ENCODE data around the gene SORCS2.

The SORCS2 gene

GRCh38 chr4:7768736-7769135 is 576.4 kb downstream of the SORCS2 start:
- CTCF ChIA-PET: interaction anchor here (0.6 to 3.4 kb wide), 7 partner anchors 10 to 414 kb away, joined by 3 to 26 read pairs (median 5); no protein-coding TSS in a partner anchor
- Histone ChIP-seq H3K27me3 (replicated peaks in 2 of 5; ENCODE audit: control insufficient read depth in 4 of 5, insufficient read depth in 5 of 5, low read length in 4 of 5) (peaks cover 0 to 59% (median 2%) of the 10 kb centered on the region in 5 experiments), H3K27ac (ENCODE audit: insufficient read depth in 1 of 2, low read depth in 1 of 2, low read length in 2 of 2, poor library complexity in 1 of 2, severe bottlenecking in 2 of 2) (no peak overlapping the region), H3K4me3 (ENCODE audit: control insufficient read depth in 1 of 7, extremely low read depth in 1 of 7, insufficient read depth in 4 of 7, low read depth in 2 of 7, low read length in 6 of 7) (no peak overlapping the region), H3K36me3 (ENCODE audit: control insufficient read depth in 4 of 4, insufficient read depth in 4 of 4, low read length in 3 of 4) (no peaks in the 10 kb centered on the region), H3K4me1 (ENCODE audit: control extremely low read depth in 1 of 4, control insufficient read depth in 4 of 4, insufficient read depth in 4 of 4, low read length in 3 of 4) (peaks cover 0 to 6% (median 0%) of the 10 kb centered on the region in 4 experiments), H3K9me3 (ENCODE audit: control extremely low read depth in 1 of 5, control insufficient read depth in 4 of 5, insufficient read depth in 2 of 5, low read depth in 1 of 5, low read length in 4 of 5) (no peaks in the 10 kb centered on the region)
- no peak for DNase-seq
- WGBS (ENCODE audit: insufficient coverage): 93% methylated on average over 16 of the region's 16 CpGs
- POLR2A ChIA-PET: no interaction called here

GRCh38 chr4:7769396-7770223 is 577.3 kb downstream of the SORCS2 start:
- no peak overlapping the region for H3K27ac ChIP-seq (ENCODE audit: insufficient read depth in 1 of 2, low read depth in 1 of 2, low read length in 2 of 2, poor library complexity in 1 of 2, severe bottlenecking in 2 of 2)
- no peak overlapping the region for H3K4me3 ChIP-seq (ENCODE audit: control insufficient read depth in 1 of 7, extremely low read depth in 1 of 7, insufficient read depth in 4 of 7, low read depth in 2 of 7, low read length in 6 of 7)
- CTCF ChIA-PET: interaction anchor here (0.8 to 3.4 kb wide), 10 partner anchors 9 to 219 kb away, joined by 3 to 26 read pairs (median 8); no protein-coding TSS in a partner anchor
- peaks cover 0 to 63% (median 2%) of the 10 kb centered on the region in 5 experiments for H3K27me3 ChIP-seq (replicated peaks in 2 of 5; ENCODE audit: control insufficient read depth in 4 of 5, insufficient read depth in 5 of 5, low read length in 4 of 5)
- peaks cover 0 to 6% (median 0%) of the 10 kb centered on the region in 4 experiments for H3K4me1 ChIP-seq (ENCODE audit: control extremely low read depth in 1 of 4, control insufficient read depth in 4 of 4, insufficient read depth in 4 of 4, low read length in 3 of 4)
- H3K36me3 ChIP-seq (ENCODE audit: control insufficient read depth in 4 of 4, insufficient read depth in 4 of 4, low read length in 3 of 4): no peaks in the 10 kb centered on the region
- DNase-seq: no peak
- POLR2A ChIA-PET: no interaction called here
- WGBS (ENCODE audit: insufficient coverage): 85% methylated on average over 14 of the region's 20 CpGs
- no peaks in the 10 kb centered on the region for H3K9me3 ChIP-seq (ENCODE audit: control extremely low read depth in 1 of 5, control insufficient read depth in 4 of 5, insufficient read depth in 2 of 5, low read depth in 1 of 5, low read length in 4 of 5)

- DNase-seq: peak; percentile 18 to 40 (median 28)
- no peak overlapping the region for H3K27ac ChIP-seq (ENCODE audit: insufficient read depth in 1 of 2, low read depth in 1 of 2, low read length in 2 of 2, poor library complexity in 1 of 2, severe bottlenecking in 2 of 2)
- H3K4me3 ChIP-seq (ENCODE audit: control insufficient read depth in 1 of 7, extremely low read depth in 1 of 7, insufficient read depth in 4 of 7, low read depth in 2 of 7, low read length in 6 of 7): no peak overlapping the region
- H3K27me3 ChIP-seq (replicated peaks in 2 of 5; ENCODE audit: control insufficient read depth in 4 of 5, insufficient read depth in 5 of 5, low read length in 4 of 5): peaks cover 0 to 64% (median 4%) of the 10 kb centered on the region in 5 experiments
- ChIA-PET CTCF (interaction anchor here (0.6 to 3.4 kb wide), 9 partner anchors 8 to 217 kb away, joined by 3 to 26 read pairs (median 8); no protein-coding TSS in a partner anchor), POLR2A (interaction anchor here (0.6 kb wide), 1 partner anchor 71 kb away, joined by 4 read pairs; no protein-coding TSS in a partner anchor)
- WGBS (ENCODE audit: insufficient coverage): 82% methylated on average over 11 of the region's 13 CpGs
- no peaks in the 10 kb centered on the region for H3K36me3 ChIP-seq (ENCODE audit: control insufficient read depth in 4 of 4, insufficient read depth in 4 of 4, low read length in 3 of 4)
- H3K4me1 ChIP-seq (ENCODE audit: control extremely low read depth in 1 of 4, control insufficient read depth in 4 of 4, insufficient read depth in 4 of 4, low read length in 3 of 4): peaks cover 0 to 6% (median 0%) of the 10 kb centered on the region in 4 experiments
- H3K9me3 ChIP-seq (ENCODE audit: control extremely low read depth in 1 of 5, control insufficient read depth in 4 of 5, insufficient read depth in 2 of 5, low read depth in 1 of 5, low read length in 4 of 5): no peaks in the 10 kb centered on the region
Observed at GRCh38 chr4:7770224-7771050, 578.1 kb downstream of the SORCS2 start.

- ChIA-PET POLR2A (no interaction called here), CTCF (interaction anchor here (0.6 to 3.4 kb wide), 6 partner anchors 9 to 216 kb away, joined by 3 to 26 read pairs (median 10); no protein-coding TSS in a partner anchor)
- H3K36me3 ChIP-seq (ENCODE audit: control insufficient read depth in 4 of 4, insufficient read depth in 4 of 4, low read length in 3 of 4): no peaks in the 10 kb centered on the region
- peaks cover 0 to 6% (median 0%) of the 10 kb centered on the region in 4 experiments for H3K4me1 ChIP-seq (ENCODE audit: control extremely low read depth in 1 of 4, control insufficient read depth in 4 of 4, insufficient read depth in 4 of 4, low read length in 3 of 4)
- peak in 1 of 3 donors; percentile 19 for DNase-seq
- H3K4me3 ChIP-seq (ENCODE audit: control insufficient read depth in 1 of 7, extremely low read depth in 1 of 7, insufficient read depth in 4 of 7, low read depth in 2 of 7, low read length in 6 of 7): no peak overlapping the region
- 20% methylated on average over 1 of the region's 6 CpGs for WGBS (ENCODE audit: insufficient coverage)
- H3K27me3 ChIP-seq (replicated peaks in 2 of 5; ENCODE audit: control insufficient read depth in 4 of 5, insufficient read depth in 5 of 5, low read length in 4 of 5): peaks cover 0 to 64% (median 4%) of the 10 kb centered on the region in 5 experiments
- no peaks in the 10 kb centered on the region for H3K9me3 ChIP-seq (ENCODE audit: control extremely low read depth in 1 of 5, control insufficient read depth in 4 of 5, insufficient read depth in 2 of 5, low read depth in 1 of 5, low read length in 4 of 5)
- H3K27ac ChIP-seq (ENCODE audit: insufficient read depth in 1 of 2, low read depth in 1 of 2, low read length in 2 of 2, poor library complexity in 1 of 2, severe bottlenecking in 2 of 2): no peak overlapping the region
Observed at GRCh38 chr4:7771056-7771455, 578.7 kb downstream of the SORCS2 start.

GRCh38 chr4:7771541-7772507 is 579.5 kb downstream of the SORCS2 start:
- Histone ChIP-seq H3K27ac (ENCODE audit: insufficient read depth in 1 of 2, low read depth in 1 of 2, low read length in 2 of 2, poor library complexity in 1 of 2, severe bottlenecking in 2 of 2) (no peak overlapping the region), H3K4me3 (ENCODE audit: control insufficient read depth in 1 of 7, extremely low read depth in 1 of 7, insufficient read depth in 4 of 7, low read depth in 2 of 7, low read length in 6 of 7) (no peak overlapping the region), H3K9me3 (ENCODE audit: control extremely low read depth in 1 of 5, control insufficient read depth in 4 of 5, insufficient read depth in 2 of 5, low read depth in 1 of 5, low read length in 4 of 5) (no peaks in the 10 kb centered on the region), H3K4me1 (ENCODE audit: control extremely low read depth in 1 of 4, control insufficient read depth in 4 of 4, insufficient read depth in 4 of 4, low read length in 3 of 4) (peaks cover 0 to 6% (median 0%) of the 10 kb centered on the region in 4 experiments), H3K36me3 (ENCODE audit: control insufficient read depth in 4 of 4, insufficient read depth in 4 of 4, low read length in 3 of 4) (no peaks in the 10 kb centered on the region), H3K27me3 (replicated peaks in 2 of 5; ENCODE audit: control insufficient read depth in 4 of 5, insufficient read depth in 5 of 5, low read length in 4 of 5) (peaks cover 0 to 56% (median 6%) of the 10 kb centered on the region in 5 experiments)
- ChIA-PET POLR2A (no interaction called here), CTCF (interaction anchor here (0.6 to 3.4 kb wide), 6 partner anchors 13 to 215 kb away, joined by 3 to 26 read pairs (median 10); no protein-coding TSS in a partner anchor)
- no peak for DNase-seq
- WGBS (ENCODE audit: insufficient coverage): 91% methylated on average over 24 of the region's 26 CpGs

- CTCF ChIA-PET: interaction anchor here (0.9 to 1.6 kb wide), 4 partner anchors 10 to 46 kb away, joined by 3 to 10 read pairs (median 4); no protein-coding TSS in a partner anchor
- 86% methylated on average over 31 of the region's 31 CpGs for WGBS (ENCODE audit: insufficient coverage)
- no peaks in the 10 kb centered on the region for H3K9me3 ChIP-seq (ENCODE audit: control extremely low read depth in 1 of 5, control insufficient read depth in 4 of 5, insufficient read depth in 2 of 5, low read depth in 1 of 5, low read length in 4 of 5)
- peaks cover 0 to 6% (median 0%) of the 10 kb centered on the region in 4 experiments for H3K4me1 ChIP-seq (ENCODE audit: control extremely low read depth in 1 of 4, control insufficient read depth in 4 of 4, insufficient read depth in 4 of 4, low read length in 3 of 4)
- DNase-seq: no peak
- no peak overlapping the region for H3K27ac ChIP-seq (ENCODE audit: insufficient read depth in 1 of 2, low read depth in 1 of 2, low read length in 2 of 2, poor library complexity in 1 of 2, severe bottlenecking in 2 of 2)
- peaks cover 0 to 47% (median 8%) of the 10 kb centered on the region in 5 experiments for H3K27me3 ChIP-seq (replicated peaks in 2 of 5; ENCODE audit: control insufficient read depth in 4 of 5, insufficient read depth in 5 of 5, low read length in 4 of 5)
- no peak overlapping the region for H3K4me3 ChIP-seq (ENCODE audit: control insufficient read depth in 1 of 7, extremely low read depth in 1 of 7, insufficient read depth in 4 of 7, low read depth in 2 of 7, low read length in 6 of 7)
- POLR2A ChIA-PET: no interaction called here
- no peaks in the 10 kb centered on the region for H3K36me3 ChIP-seq (ENCODE audit: control insufficient read depth in 4 of 4, insufficient read depth in 4 of 4, low read length in 3 of 4)
Observed at GRCh38 chr4:7772711-7773385, 580.5 kb downstream of the SORCS2 start.

All from common myeloid progenitor, CD34-positive (primary cell).